Spinal cord (tissue), 10 donors: Measurements from ENCODE around the gene NR2C1. TPM values are rescaled to one million over a fixed set of nuclear protein-coding genes. Genes with fewer than 3 reads are reported as not detected.

ENCODE experiments used
- DNase-seq, 6 donors: peaks; one replicate each; pipeline versions ENCODE4 v3.0.0 to v3.0.0-alpha.2; 2013 to 2015; ENCODE audit warnings: low spot score in 6 of 6, low read depth in 4 of 6
- H3K27ac ChIP-seq: one replicate; pipeline ENCODE4 v1.5.1; 2013; ENCODE audit warnings: low read depth, low read length, control low read depth
- H3K27me3 ChIP-seq: one replicate; pipeline ENCODE4 v1.6.1; 2013; ENCODE audit warnings: low read length; ENCODE audit not compliant: control insufficient read depth, insufficient read depth
- H3K36me3 ChIP-seq: one replicate; pipeline ENCODE4 v1.6.1; 2013; ENCODE audit warnings: low read length; ENCODE audit not compliant: control insufficient read depth, insufficient read depth
- H3K4me1 ChIP-seq: one replicate; pipeline ENCODE4 v1.6.1; 2013; ENCODE audit warnings: low read length; ENCODE audit not compliant: control insufficient read depth, insufficient read depth
- H3K4me3 ChIP-seq: one replicate; pipeline ENCODE4 v1.5.1; 2013; ENCODE audit warnings: low read depth, low read length, control low read depth
- H3K9me3 ChIP-seq: one replicate; pipeline ENCODE4 v1.6.1; 2013; ENCODE audit warnings: low read length; ENCODE audit not compliant: control insufficient read depth, insufficient read depth
- whole genome bisulfite sequencing: methylation state at CpG from one replicate; pipeline ENCODE4 v1.1.5; 2013; ENCODE audit warnings: missing lambda C conversion rate; ENCODE audit not compliant: insufficient coverage; 5-methylcytosine and 5-hydroxymethylcytosine counted together
- long read RNA-seq, 4 donors: transcript quantifications; one replicate each; lab custom pipeline, GENCODE V29; 2026
- polyA plus RNA-seq, 2 donors: library from polyadenylated mRNA; unstranded; fragments of 120-200 nt; gene quantifications; one replicate each; pipeline ENCODE4 v1.2.1, GENCODE V29; 2013; ENCODE audit not compliant: insufficient read length in 2 of 2
- total RNA-seq, 2 donors: library from RNA; depleted of rRNA in 1 of 2; stranded (reverse); fragments of 120-200 nt in 1 of 2; fragments of >200 nt in 1 of 2; gene quantifications; one replicate each; pipeline versions ENCODE4 v1.2.3 to v1.2.4, GENCODE V29; 2013 to 2014
- donor health status: healthy.

Gene NR2C1
- total RNA-seq (10 to 100 TPM; 72.0 to 76.1 TPM), polyA plus RNA-seq (10 to 100 TPM; 50.6 to 66.4 TPM)
- long read RNA-seq, donor 1, full-length matches to known transcripts: 17 of 17 reads
- long read RNA-seq, donor 1, partial matches to known transcripts: 0 of 17 reads
- long read RNA-seq, donor 1, other reads (novel, unspliced or antisense): 0 of 17 reads
- long read RNA-seq, donor 2, full-length matches to known transcripts: 3 of 3 reads
- long read RNA-seq, donor 2, partial matches to known transcripts: 0 of 3 reads
- long read RNA-seq, donor 2, other reads (novel, unspliced or antisense): 0 of 3 reads
- long read RNA-seq, donor 3, full-length matches to known transcripts: 1 of 1 reads
- long read RNA-seq, donor 3, partial matches to known transcripts: 0 of 1 reads
- long read RNA-seq, donor 3, other reads (novel, unspliced or antisense): 0 of 1 reads
- long read RNA-seq, donor 4, transcript NR2C1-212 (2 exons, 683 nt): major isoform, 14 of 19 reads
- long read RNA-seq, donor 4, partial matches to known transcripts: 5 of 19 reads
- long read RNA-seq, donor 4, other reads (novel, unspliced or antisense): 0 of 19 reads

- under 1% methylated on average over 99 of the region's 99 CpGs for WGBS
- Histone ChIP-seq H3K9me3 (no peaks in the 10 kb centered on the region), H3K27me3 (no peaks in the 10 kb centered on the region), H3K4me3 (peak within 1 kb of the TSS; percentile 93), H3K27ac (peak within 1 kb of the TSS; percentile 93), H3K4me1 (peaks cover 10% of the 10 kb centered on the region), H3K36me3 (no peaks in the 10 kb centered on the region)
- peak; percentile 83 to 99 (median 88) for DNase-seq
These were observed at the start of gene NR2C1 for GRCh38 chr12:95072900-95073697. Gene NR2C1 (minus strand): TSS chr12:95073618. CDS start chr12:95067384, 6,234 bp downstream.

- no peak overlapping the region for H3K27ac ChIP-seq
These were observed 45.4 kb upstream of the NR2C1 start for GRCh38 chr12:95118788-95119179.

GRCh38 chr12:95118138-95118787, 44.8 kb upstream of the NR2C1 start:
- DNase-seq: no peak
- Histone ChIP-seq H3K4me3 (no peak overlapping the region), H3K4me1 (no peaks in the 10 kb centered on the region), H3K27ac (no peak overlapping the region), H3K36me3 (no peaks in the 10 kb centered on the region), H3K9me3 (no peaks in the 10 kb centered on the region), H3K27me3 (no peaks in the 10 kb centered on the region)
- 20% methylated on average over 1 of the region's 4 CpGs for WGBS

More at GRCh38 chr12:95118788-95119179, 45.4 kb upstream of the NR2C1 start:
- Histone ChIP-seq H3K4me1 (no peaks in the 10 kb centered on the region), H3K36me3 (no peaks in the 10 kb centered on the region), H3K9me3 (no peaks in the 10 kb centered on the region), H3K4me3 (no peak overlapping the region), H3K27me3 (no peaks in the 10 kb centered on the region)
- no peak for DNase-seq
- WGBS: 100% methylated on average over 2 of the region's 3 CpGs

- Histone ChIP-seq H3K4me3 (no peak overlapping the region), H3K9me3 (no peaks in the 10 kb centered on the region), H3K4me1 (no peaks in the 10 kb centered on the region), H3K36me3 (no peaks in the 10 kb centered on the region), H3K27ac (no peak overlapping the region), H3K27me3 (no peaks in the 10 kb centered on the region)
- no CpG with 5 or more reads among the region's 2 CpGs for WGBS
- DNase-seq: peak; percentile 35 to 95 (median 66)
These were observed 43.8 kb upstream of the NR2C1 start for GRCh38 chr12:95117178-95117599.

- Histone ChIP-seq H3K27ac (no peak overlapping the region), H3K27me3 (no peaks in the 10 kb centered on the region), H3K9me3 (no peaks in the 10 kb centered on the region), H3K36me3 (no peaks in the 10 kb centered on the region), H3K4me3 (no peak overlapping the region), H3K4me1 (no peaks in the 10 kb centered on the region)
- no peak for DNase-seq
- WGBS: 80% methylated on average over 1 of the region's 3 CpGs
These were observed 43.4 kb upstream of the NR2C1 start for GRCh38 chr12:95116773-95117172.

GRCh38 chr12:95116341-95116740, 42.9 kb upstream of the NR2C1 start:
- no peaks in the 10 kb centered on the region for H3K36me3 ChIP-seq
- H3K4me3 ChIP-seq: no peak overlapping the region
- no peak overlapping the region for H3K27ac ChIP-seq
- WGBS: 90% methylated on average over 2 of the region's 4 CpGs
- DNase-seq: no peak
- H3K9me3 ChIP-seq: no peaks in the 10 kb centered on the region
- no peaks in the 10 kb centered on the region for H3K4me1 ChIP-seq
- H3K27me3 ChIP-seq: no peaks in the 10 kb centered on the region

GRCh38 chr12:95115641-95116040, 42.2 kb upstream of the NR2C1 start:
- no peaks in the 10 kb centered on the region for H3K9me3 ChIP-seq
- no peaks in the 10 kb centered on the region for H3K36me3 ChIP-seq
- no peaks in the 10 kb centered on the region for H3K4me1 ChIP-seq
- WGBS: 88% methylated on average over 4 of the region's 7 CpGs
- H3K27ac ChIP-seq: no peak overlapping the region
- no peaks in the 10 kb centered on the region for H3K27me3 ChIP-seq
- no peak for DNase-seq
- no peak overlapping the region for H3K4me3 ChIP-seq

- Histone ChIP-seq H3K4me1 (no peaks in the 10 kb centered on the region), H3K9me3 (no peaks in the 10 kb centered on the region), H3K27me3 (no peaks in the 10 kb centered on the region), H3K4me3 (no peak overlapping the region), H3K27ac (no peak overlapping the region), H3K36me3 (no peaks in the 10 kb centered on the region)
- 33% methylated on average over 3 of the region's 3 CpGs for WGBS
- DNase-seq: peak in 2 of 6 donors; percentile 2 to 7
These were observed 41.5 kb upstream of the NR2C1 start for GRCh38 chr12:95114766-95115405.

- no peaks in the 10 kb centered on the region for H3K9me3 ChIP-seq
- peaks cover 4% of the 10 kb centered on the region for H3K36me3 ChIP-seq
- 93% methylated on average over 5 of the region's 7 CpGs for WGBS
- H3K4me3 ChIP-seq: no peak overlapping the region
- no peak overlapping the region for H3K27ac ChIP-seq
- no peaks in the 10 kb centered on the region for H3K4me1 ChIP-seq
- DNase-seq: no peak
- H3K27me3 ChIP-seq: no peaks in the 10 kb centered on the region
These were observed 33.9 kb upstream of the NR2C1 start for GRCh38 chr12:95107362-95107761.
